Measurements from ENCODE around the gene XPR1.
A peak's percentile ranks its signal among the peaks of the same experiment; 100 is the strongest.
"Not testable (repeated sequence)": the region's sequence is repeated elsewhere in the genome, so short reads cannot be mapped to it uniquely, and the experiment has no call there.

The XPR1 gene

DNA sequence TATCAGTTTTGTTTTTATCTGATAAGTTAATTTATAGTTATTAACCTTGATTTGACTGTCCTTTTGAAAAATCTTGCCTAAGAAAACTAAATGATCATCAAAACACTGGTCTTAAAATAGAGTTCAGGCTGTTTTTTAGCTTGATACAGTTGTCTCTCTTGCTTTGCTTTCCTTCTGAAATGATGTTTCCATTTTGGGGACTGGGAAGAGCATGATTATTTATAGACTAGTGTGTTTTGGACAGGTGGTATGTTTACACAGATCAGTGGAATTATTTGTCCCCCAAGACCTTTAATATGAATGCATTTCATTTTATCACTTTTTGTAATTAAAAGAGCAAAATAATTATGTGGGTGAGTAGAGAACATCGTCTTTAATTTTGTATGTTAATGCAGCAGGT lies 90.8 kb downstream of the XPR1 start:
- no peak for DNase-seq (ENCODE audit: low read depth)

DNA sequence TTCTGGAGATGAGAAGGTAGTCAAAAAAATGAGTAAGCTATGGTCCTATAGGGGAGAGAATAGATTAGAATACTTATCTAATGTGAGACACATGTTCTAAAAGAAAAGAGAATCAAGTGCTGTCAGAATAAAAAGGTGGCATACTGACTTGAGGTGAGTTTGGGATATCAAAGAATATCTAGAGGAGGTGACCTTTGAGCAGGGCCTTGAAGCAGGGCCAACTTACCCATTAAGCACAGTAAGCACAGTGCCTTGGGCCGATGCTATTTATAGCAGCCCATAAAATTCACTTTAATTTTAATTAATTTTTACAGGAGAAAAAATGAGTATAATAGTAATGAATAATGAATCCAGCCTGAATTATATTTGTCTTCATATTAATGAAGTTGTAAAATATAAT lies 92.2 kb downstream of the XPR1 start:
- DNase-seq (ENCODE audit: low read depth) = no peak

DNA sequence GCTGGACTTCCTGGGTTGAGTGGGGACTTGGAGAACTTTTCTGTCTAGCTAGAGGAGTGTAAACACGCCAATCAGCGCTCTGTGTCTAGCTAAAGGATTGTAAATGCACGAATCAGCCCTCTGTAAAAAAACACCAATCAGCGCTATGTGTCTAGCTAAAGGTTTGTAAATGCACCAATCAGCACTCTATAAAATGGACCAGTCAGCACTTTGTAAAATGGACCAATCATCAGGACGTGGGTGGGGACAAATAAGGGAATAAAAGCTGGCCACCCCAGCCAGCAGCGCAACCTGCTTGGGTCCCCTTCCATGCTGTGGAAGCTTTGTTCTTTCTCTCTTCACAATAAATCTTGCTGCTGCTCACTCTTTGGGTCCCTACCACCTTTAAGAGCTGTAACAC lies 94.2 kb downstream of the XPR1 start:
- not testable (repeated sequence) for DNase-seq (ENCODE audit: low read depth)

DNA sequence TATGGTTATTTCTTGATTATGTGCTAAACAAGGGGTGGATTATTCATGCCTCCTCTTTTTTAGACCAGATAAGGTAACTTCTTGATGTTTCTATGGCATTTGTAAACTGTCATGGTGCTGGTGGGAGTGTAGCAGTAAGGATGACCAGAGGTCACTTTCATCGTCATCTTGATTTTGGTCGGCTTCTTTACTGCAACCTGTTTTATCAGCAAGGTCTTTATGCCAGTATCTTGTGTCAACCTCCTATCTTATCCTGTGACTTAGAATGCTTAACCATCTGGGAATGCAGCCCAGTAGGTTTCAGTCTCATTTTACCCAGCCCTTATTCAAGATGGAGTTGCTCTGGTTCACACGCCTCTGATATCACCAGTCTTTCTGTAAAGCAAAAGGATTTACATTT lies 95.9 kb downstream of the XPR1 start:
- not testable (repeated sequence) for DNase-seq (ENCODE audit: low read depth)

DNA sequence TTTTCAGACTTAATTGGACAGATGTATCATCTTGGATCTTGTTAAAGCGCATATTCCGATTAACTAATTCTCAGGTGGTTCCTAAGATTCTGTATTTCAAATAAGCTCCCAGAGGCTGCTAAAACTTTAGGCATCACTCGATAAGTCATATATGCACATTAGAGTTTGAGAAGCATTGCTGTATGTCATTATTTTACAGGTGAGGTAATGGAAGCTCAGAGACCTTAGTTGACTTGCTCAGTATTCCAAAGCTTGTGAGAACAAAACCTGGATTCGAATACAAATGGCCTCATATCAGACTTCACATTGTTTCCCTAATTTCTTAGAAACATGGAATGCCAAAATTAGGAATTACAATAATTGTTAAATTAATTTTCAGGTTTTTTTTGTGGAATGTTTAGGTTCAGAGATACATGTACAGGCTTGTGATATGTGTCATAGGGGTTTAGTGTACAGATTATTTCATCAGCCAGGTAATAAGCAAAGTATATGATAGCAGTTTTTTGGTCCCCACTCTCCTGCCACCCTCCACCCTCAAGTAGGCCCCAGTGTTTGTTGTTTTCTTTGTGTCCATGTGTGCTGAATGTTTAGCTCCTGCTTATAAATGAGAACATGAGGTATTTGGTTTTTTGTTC lies 96.8 kb downstream of the XPR1 start:
- no peak for DNase-seq (ENCODE audit: low read depth)

DNA sequence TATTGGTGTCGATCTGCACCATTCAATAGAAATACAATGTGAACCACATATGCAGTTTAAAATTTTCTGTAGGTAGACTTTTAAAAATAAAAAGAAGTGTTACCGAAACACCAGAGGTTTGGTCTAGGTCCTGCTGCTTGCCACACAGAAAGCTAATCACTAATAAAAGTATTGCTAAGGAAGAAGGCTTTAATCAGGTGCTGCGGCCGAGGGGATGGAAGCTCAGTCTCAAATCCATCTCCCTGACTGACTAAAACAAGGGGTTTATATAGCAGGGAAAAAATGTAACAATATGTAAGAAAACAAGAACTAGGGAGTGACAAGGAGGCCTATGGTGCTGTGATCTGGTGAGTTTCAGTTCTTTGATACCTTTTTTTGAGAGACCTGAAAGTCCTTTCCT lies 99.3 kb downstream of the XPR1 start:
- no peak for DNase-seq (ENCODE audit: low read depth)

DNA sequence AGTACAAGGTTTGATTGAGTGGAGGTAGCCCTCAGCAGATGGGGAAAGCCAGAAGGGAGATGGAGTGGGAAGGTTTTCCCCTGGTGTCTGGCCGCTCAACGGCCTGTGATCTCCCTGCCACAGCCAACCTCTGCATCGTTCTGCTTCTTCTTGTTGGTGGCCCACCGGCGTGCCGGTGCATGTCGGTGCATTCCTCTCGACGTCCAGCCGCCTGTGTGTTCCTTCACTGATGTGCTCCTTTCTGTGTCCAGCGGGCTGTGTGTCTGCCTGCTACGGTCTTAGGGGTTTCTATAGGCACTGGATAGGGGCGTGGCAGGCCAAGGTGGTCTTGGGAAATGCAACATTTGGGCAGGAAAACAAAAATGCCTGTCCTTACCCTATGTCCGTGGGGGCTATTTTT lies 101.0 kb downstream of the XPR1 start:
- DNase-seq (ENCODE audit: low read depth) = no peak

DNA sequence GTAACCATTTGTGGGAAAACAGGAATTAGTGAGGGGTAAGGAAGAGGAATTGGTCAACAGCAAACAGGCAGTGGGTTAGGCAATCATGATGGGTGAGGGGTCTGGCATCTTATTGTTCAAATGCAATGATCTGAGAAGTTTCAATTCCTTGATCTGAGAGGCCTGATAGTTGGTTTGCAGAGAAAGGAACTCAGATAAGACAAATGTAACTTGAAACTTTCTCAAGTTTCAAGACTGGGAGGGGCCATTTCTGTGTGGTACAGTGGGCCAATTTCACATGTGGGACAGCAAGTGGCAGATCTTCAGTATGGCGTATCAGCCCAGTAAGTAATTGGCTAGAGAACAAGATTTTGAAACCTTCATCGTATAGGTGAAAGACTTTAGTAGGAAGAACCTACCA lies 102.5 kb downstream of the XPR1 start:
- DNase-seq (ENCODE audit: low read depth) = no peak

DNA sequence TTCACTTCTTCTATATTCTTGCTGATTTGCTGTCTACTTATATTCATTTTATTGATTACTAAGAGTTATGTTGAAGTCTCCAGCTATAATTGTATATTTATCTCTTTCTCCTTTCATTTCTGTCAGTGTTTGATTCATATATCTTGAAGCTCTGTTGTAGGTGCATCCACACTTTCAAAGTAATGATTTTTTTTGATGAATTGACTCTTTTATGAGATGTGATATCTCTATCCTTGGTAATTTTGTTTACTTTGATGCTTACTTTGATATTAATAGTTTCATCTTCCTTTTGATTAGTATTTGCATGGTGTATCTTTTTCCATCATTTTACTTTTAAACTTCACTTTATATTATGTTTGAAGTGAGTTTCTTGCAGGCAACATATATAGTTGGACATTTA lies 110.8 kb downstream of the XPR1 start:
- no peak for DNase-seq (ENCODE audit: low read depth)

DNA sequence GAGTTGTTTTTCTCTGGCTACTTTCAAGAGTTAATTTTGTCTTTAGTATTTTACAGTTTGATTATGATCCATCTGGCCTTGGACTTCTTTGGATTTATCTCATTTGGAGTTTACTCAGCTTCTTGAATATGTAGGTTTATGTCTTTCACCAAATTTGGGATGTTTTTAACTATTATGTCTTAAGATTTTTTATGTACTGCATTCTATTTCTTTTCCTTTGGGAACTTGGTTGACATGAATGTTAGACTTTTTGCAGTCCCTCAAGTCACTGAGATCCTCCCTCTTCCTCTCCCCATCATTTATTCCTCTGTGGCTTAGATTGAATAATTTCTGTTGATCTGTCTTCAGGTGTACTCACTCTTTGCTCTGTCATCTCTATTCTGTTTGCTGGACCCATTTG lies 112.0 kb downstream of the XPR1 start:
- no peak for DNase-seq (ENCODE audit: low read depth)

DNA sequence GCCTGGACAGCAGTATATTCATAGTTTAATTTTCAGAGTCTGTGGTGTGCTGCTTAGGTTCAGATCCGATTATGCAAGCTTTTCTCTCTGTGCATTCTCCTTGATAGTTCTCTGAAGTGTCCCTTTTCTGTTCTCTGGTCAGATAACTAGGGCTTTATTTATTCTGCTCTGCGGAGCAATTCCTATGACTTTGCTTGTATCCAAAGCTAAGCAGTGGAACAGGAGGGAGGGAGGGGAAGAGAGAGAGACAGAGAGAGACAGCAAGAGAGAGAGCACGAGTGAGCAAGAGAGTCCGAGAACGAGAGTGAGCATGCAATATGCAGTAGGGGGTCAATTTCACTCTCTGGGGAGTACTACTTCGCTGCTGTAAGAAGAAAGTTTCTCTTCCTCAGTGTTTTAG lies 113.3 kb downstream of the XPR1 start:
- DNase-seq (ENCODE audit: low read depth) = no peak

DNA sequence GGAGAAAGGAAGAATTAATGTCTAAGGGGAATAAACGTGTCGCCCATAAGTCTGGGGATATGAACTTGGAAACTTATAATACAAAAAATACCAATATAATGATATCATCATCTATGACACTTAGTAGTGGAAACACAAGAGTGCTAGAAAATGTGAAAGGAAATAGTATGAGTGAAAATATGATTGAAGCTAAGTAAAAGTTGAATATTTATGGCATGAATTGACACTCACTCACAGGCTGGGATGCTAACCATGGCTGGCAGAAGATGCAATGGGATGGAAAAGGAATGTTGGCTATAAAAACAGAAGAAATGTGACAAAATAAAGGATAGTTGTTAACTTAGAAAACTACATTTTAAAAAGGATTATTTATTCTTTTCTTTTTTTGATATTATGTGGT lies 120.1 kb downstream of the XPR1 start:
- peak; percentile 37 for DNase-seq (ENCODE audit: low read depth)

DNA sequence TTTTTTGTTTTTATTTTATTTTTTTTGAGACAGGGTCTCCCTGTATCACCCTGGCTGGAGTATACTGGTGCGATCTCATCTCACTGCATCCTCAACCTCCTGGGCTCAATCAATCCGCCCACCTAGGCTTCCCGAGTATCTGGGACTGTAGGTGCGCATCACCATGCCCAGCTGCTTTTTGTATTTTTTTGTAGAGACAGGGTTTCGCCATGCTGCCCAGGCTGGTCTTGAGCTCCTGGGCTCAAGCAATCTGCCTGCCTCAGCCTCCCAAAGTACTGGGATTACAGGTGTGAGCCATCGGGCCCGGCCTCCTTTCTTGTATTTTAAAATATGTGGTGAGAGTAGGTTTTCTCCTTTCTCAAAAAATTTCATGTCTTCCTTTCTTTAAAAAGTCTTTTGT lies 122.6 kb downstream of the XPR1 start:
- DNase-seq (ENCODE audit: low read depth) = no peak

DNA sequence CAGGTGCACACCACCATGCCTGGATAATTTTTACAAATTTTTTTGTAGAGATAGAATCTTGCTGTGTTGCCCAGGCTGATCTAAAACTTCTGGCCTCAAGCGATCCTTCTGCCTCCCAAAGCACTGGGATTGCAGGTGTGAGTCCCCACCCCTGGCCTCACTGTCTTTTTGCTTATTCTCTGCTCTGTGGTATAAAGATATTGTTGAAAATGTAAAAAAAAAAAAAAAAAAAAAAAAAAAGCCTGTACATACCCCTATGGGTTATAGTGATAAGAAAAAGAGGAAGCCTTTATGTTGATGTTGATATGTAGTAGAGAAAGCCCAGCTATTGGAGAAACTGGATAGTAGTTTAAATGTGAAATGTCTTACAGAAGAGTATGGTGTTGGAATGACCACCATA lies 125.8 kb downstream of the XPR1 start:
- DNase-seq (ENCODE audit: low read depth) = no peak

DNA sequence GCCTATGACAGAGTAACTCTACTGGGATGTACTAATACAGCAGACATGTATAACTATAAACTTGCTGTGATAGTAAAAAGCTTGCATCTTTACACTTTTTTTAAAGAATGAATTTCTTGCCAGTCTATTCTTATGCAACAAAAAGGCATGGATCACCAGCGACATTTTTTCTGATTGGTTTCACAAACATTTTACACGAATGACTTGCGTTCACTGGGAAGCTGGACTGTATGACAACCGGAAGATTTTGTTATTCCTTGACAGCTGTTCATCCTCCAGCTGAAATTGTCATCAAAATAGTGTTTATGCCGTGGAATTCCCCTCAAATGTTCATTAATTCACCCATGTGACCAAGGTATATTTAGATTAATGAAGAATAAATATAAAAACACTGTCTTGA lies 131.0 kb downstream of the XPR1 start:
- DNase-seq (ENCODE audit: low read depth) = no peak

DNA sequence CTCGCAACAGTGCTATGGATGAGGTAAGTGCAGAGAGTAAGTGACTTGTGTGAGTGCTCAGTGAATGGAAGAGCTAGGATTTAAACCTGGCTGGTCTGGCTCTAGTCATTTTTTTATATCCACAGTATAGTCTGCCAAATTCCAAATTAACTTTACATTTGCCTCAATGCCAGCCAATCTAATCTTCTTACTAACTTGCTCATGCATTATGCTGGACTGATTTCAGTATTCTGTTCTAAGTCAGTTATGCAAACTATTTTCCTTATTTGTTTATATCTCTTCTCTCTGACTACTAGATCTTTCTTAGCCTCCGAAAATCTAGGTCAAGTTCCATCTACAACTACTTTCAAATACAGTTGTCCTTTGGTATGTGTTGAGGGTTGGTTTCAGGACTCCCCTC lies 133.3 kb downstream of the XPR1 start:
- peak; percentile 77 for DNase-seq (ENCODE audit: low read depth)

DNA sequence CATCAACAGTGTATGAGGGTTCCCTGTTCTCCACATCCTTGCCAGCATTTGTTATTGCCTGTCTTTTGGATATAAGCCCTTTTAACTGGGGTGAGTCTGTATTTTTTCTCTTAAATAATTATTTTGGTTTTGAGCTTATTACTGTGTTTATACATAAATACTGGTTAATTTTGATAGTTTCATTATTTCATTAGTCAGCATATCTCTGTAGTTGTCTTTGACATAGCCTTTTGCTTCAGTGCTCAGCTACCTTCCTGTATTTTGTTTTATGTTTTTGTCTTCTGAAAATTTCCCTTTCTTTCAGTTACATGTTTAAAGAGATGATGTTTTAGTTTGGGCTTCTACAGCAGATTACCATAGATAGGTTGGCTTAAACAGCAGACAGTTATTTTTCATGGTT lies 138.1 kb downstream of the XPR1 start:
- no peak for DNase-seq (ENCODE audit: low read depth)

DNA sequence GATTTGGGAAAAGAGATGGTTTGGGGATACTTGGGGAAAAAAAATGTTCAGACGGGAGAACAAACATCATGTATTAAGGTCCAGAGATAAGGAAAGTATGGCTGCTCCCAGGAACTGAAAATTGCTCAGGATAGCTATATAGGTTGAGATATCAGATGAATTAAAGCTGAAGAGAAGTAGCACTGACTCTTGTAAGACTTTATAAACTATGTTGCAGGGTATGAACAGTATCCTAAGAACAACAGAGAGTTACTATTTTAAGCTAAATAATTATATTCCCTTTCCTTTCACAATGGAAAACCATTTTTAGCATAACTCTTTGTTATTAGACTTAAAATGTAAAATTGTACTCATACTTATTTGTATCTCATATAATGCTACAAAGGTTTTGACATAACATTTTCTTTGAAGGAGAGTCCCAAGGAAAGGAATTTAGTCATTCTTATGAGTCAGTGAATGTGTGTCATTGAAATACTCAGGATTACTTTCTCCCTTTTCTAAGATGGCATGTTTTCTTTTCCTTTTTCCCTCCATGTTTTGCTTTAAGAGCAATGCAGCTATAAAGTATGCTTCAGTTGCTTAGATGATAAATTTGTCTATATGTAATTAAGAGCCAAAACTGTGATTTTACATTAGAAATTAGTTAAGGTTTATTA lies 141.5 kb downstream of the XPR1 start:
- DNase-seq (ENCODE audit: low read depth) = peak; percentile 72

DNA sequence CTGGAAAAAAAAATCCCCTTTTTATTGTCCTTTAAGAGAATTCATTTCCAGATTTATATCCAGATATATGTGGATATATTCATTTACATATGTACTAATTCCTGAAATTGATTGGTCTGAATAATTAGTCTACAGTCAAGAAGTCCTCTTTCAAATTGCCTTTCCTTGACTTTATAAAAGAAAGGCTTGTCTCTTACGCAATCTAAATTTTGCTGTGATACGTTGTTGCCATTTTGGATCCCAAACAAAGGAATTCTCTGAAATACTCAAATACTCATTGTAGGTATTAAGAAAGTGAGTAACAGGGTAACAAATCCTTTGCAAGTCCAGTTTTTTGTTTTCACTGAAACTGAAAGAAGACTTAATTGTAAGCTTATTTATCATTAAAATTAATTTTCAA lies 144.0 kb downstream of the XPR1 start:
- no peak for DNase-seq (ENCODE audit: low read depth)

DNA sequence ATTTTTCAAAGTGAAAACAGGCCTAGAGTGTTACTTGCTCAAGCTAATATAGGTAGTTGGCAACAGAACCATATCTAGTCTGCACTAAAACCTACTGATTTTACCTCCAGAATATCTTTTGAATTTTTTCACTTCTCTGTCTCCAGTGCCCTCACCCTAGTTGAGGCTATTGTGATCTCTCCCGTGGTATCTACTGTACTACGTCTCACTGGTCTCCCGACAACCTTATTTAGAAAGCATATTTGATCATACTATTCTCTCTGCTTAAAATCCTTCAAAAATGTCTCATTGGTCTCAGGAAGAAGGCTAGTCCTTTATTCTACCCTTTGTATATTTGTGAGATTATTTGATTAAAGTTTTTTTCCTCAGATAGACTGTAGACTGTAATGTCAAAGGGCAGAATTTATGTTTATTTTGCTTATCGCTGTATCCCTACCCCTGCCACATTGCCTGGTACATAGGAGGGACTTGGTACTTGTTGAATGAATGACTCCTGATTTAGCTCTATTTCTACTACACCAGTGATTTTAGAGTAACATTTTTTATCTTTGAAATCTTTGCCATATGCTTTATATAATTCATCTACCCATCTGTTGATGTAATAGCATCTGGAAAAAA lies 145.4 kb downstream of the XPR1 start:
- DNase-seq (ENCODE audit: low read depth) = no peak

DNA sequence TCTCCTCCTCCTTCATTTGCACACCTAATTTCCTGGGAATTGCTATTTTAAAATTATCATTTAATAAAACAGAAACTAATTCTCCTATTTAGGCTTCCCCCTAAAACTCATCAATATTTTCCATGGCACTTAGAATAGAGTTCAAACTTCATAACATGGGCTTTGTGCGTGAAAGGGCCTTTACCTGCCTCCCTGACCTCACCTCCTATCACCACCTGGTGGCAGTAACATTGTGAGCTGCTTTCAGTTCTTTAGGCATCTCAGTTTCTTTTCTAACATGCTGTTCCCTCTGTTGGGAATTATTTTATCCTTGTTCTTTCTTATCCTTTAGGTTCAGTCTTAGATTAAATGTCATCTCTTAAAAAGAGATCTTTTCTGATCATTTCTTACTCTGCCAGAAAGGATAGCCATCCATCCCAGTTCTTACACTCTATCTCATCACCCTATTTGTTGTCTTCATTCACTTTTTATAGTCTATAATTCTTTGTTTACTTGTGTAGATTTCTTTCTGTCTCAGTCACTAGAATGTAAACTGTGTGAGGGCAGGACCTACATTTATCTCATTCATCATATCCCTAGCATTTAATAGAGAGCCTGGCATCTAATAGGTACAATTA lies 147.1 kb downstream of the XPR1 start:
- DNase-seq (ENCODE audit: low read depth) = no peak

DNA sequence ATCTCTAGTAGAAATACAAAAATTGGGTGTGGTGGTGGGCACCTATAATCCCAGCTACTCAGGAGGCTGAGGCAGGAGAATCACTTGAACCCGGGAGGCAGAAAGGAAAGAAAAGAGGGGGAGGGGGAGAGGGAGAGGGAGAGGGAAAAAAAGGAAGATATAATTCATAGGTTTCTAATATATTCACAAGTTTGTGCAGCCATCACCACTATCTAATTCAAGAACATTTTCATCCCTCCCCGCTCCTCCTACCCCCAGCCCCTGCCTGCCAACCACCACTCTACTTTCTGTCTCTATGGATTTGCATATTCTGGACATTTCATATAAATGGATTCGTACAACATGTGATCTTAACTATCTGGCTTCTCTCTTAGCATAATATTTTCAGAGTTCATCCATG lies 147.8 kb downstream of the XPR1 start:
- DNase-seq (ENCODE audit: low read depth) = no peak

DNA sequence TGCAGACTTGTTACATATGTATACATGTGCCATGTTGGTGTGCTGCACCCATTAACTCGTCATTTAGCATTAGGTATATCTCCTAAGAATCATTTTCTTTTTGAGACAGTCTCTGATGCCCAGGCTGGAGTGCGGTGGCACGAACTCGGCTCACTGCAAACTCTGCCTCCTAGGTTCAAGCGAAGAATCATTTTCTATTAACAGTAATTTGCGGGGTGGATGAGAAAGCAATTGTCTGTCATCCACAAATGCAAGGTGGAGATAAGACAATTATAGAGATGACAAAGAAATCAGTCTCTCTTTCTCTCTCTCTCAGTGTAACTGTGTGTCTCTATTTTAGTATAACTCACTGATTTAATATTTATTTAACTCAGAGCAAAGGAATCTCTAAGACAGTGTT lies 149.9 kb downstream of the XPR1 start:
- no peak for DNase-seq (ENCODE audit: low read depth)

Data from iris pigment epithelial cell (primary cell).